GM20431 (cell line): ENCODE results near the gene CSNK1A1L.

Experiments
- in situ Hi-C: fragments of 300-500 bp; cut with MseI, MboI; formaldehyde crosslinking; loops from one replicate; pipeline ENCODE4 v1.15.0; 2020; ENCODE audit warnings: low sequenced_read_pairs; ENCODE audit not compliant: unreplicated experiment

Gene CSNK1A1L

DNA sequence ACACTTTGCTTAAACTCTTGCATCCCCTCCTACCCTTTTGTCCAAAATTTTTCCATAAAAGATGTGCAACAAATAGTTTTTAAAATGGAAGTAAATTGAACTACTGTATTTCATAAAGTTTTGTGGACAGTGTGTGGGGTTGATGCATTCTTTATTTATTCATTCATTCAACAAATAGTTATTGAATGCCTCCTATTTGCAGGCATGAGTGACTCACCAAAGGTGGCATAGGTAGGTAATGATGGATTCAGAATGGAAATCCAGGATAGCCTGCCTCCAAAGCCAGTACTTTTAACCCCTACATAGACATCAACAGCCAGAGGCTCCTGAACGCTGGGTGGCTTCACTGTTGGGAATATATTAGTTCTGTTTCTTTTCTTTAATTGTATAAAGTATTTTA, 2.4 kb upstream of the CSNK1A1L start:
- in situ Hi-C loops, result no loop called here

DNA sequence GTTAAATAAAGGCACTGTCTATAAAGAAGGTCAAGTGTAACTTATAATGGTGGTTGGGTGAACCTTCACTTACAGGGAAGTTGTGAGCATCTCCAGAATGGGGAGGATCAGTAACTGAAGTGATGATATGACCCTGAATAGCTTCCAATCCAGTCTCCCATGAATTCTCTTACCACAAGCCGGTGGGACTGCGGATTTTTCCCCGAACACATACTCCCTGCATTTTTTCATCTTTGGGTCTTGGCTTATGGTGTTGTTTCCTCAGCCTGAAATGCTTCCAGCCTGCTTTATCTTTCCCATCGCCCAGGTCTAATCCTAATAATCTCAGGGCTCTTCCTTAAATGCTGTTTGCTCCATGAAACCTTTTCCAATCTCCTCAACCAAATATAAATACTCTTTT, 2.0 kb upstream of the CSNK1A1L start:
- in situ Hi-C loops, result no loop called here

DNA sequence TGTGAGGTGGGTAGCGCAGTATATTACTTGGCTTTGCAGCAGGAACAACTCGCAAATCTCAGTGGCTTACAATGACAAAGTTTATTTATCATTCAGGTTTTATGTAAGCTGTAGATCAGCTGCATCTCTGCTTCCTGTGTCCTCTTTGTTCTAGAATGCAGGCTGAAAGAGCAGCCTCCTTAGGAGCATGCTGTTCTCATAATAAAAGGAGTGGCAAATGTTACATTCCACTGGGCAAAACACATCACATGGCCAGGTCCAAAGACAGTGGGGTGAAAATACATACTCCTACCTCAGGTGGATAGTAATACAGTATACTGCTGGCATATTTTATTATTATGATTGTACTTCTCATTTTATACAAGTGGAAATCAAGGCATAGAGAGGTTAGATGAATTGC, 1.2 kb upstream of the CSNK1A1L start:
- in situ Hi-C loops, result no loop called here

DNA sequence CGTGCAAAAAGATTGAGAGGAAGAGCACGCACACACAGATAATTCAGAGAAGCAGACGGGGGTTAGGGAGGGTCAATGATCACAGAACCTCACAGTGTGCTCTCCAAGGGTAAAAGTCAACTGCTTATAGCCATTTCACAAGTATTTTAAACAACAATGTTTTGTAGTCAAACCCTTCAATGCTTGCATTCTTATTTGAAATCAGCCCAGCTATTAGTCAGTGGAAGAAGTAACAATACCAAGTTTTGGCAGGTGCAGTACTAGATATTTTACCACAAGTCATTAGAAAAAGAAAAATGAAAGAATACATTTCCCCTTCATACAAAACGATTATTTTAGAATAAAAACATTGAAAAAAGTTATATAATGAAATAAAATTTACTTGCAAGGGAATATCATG, 2.6 kb downstream of the CSNK1A1L start:
- in situ Hi-C loops, result no loop called here

DNA sequence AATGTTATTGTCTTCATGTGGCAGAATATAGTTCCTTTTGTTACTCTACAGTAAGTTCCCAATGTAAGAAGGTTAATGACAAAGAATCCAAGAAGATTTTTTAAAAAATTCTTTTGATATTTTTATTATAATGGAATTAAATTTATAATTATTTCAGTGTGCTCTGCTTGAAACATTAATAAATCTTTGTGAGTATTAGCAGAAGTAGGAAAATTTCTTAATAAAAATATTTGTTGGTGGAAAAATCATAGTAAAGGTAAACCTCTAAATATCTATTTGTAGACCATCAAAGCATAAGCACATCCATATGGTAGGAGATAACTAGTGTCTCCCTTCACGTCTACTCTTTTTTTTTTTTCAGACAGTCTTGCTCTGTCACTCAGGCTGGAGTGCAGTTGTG, 4.3 kb downstream of the CSNK1A1L start:
- in situ Hi-C loops, result no loop called here

DNA sequence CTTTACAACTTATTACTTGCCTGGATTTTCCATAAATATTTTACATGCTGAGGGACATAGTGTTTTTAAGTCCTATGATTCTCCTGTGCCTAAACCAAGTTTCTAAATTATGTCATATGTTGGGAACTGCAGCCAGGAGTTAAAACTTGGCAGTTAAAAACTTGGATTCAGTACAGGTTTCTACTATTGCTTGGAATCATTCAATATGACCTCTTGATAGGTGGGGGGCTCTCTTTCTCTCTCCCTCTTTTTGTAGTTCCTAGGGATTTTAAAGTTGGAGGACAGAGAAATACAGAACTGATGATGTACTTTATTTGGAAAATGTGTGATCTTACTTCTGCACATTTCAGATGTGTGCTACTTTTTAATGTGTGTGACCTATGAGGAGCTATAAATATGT, 4.7 kb downstream of the CSNK1A1L start:
- in situ Hi-C loops, result no loop called here

DNA sequence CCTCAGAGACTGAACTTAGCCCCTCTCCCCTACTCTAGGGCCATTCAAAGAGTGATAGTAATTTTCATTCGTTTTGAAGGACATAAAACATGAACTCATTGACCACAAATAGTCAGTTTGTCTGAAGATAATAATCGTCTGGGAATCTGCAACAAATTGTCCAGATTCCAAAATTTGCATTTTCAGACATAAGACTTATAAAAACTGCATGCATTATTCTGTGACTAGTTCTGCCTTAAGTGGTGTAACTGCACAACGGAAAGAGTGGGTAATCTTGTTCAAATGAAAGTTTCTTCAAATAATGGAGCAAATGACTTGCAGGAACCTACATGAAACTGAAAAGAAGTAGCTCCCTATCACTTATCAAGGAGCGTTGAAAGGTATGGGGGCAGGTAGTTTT, 8.4 kb downstream of the CSNK1A1L start:
- in situ Hi-C loops, result no loop called here

DNA sequence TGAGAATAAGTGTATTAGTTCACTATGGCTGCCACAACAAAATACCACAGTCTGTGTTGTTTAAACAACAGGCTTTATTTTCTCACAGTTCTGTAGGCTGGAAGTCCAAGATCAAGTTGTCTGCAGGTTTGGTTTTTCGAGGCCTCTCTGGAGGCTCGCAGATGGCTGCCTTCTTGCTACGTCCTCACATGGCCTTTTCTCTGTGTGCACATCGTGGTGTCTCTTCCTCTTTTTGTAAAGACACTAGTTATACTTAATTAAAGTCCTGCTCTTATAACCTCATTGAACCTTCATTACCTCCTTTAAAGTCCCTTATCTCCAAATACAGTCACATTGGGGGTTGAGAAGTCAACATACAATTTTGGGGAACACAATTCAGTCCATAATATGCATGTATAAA, 10.6 kb downstream of the CSNK1A1L start:
- in situ Hi-C loops, result no loop called here

DNA sequence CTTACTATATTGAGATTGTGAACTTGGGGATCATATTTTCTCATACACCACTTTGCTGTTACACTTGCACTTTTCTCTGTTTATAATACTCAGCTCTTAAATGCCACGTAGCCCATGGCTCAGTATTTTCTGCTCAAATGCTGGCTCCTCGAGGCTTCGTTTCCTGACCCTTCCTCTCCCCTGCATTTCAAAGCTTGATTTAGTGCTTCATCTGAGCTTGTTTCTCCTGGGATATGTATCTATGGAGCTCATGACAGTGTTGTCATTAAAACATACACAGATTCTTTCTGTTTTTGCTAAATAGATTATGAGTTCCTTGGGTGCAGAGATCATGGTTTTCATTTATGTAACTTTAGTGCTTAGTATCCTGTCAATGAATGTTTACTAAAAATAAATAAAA, 11.4 kb downstream of the CSNK1A1L start:
- in situ Hi-C loops, result no loop called here

DNA sequence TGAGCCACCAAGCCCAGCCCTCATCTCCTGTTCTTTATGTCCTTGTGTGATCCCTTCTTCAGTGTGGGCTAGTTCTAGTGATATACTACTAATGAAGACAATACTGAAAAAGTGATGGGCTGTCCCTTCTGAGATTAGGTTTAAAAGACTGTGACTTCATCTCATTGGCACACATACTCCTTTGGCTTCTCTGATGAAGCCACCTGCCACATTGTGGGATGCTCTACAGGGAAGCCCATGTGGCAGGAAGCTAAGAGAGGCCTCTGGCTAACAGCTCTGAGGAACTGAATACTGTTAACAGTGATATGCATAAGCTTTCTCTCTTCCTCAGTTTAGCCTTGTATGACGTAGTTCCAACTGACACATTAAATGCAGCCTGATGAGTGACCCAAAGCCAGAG, 13.6 kb downstream of the CSNK1A1L start:
- in situ Hi-C loops, result no loop called here

DNA sequence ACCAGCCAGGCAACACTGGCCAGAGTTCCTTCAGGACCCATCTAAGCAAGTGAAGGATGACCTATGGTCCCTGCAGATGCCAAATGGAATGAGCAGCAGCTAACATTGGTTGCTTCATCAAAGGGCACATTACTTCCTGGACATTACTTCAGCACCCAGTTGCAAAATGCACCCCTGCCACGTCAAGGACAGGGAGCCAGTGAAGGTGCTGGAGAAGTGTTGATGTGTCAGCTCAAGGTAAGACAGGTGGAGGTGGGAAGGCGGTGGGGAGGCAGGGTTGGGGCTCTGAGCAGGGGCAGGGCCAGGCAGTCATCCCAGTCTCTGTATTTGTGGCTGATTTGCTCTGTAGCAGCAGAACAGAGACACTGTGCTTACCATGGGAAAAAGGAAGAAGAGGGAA, 14.6 kb downstream of the CSNK1A1L start:
- in situ Hi-C loops, result no loop called here

DNA sequence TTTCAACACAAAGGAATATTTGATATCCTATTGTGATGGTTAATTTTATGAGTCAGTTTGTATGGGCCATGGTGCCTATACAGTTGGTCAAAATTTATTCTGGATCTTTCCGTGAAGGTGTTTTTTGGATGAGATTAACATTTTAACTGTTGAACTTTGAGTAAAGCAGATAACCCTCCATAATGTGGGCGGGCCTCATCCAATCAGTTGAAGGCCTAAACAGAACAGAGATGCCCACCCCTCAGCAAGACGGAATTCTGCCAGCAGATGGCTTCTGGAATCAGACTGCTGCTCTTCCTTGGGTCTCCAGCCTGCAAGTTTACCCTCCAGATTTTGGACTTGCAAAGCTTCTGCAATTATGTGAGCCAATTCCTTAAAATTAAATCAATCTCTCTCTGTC, 16.0 kb downstream of the CSNK1A1L start:
- in situ Hi-C loops, result no loop called here

DNA sequence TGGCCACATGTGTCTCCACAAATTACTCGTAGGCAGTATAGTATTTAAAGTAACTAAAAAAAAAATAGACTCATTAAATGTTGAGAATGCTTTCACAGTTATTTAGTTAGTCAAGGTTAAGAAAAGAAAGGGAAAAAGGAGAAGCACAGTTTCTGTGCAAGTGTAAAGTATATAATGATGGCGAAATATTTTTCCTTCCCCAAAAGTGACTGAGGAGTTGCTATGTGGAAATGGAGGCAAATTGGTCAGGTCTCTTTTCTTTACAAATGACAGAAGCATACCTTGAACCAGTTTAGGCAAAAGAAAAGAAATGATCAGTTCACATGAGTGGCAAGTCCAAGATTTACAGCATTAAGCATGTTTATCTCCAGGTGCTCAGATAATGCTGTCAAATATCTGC, 18.0 kb downstream of the CSNK1A1L start:
- in situ Hi-C loops, result no loop called here

DNA sequence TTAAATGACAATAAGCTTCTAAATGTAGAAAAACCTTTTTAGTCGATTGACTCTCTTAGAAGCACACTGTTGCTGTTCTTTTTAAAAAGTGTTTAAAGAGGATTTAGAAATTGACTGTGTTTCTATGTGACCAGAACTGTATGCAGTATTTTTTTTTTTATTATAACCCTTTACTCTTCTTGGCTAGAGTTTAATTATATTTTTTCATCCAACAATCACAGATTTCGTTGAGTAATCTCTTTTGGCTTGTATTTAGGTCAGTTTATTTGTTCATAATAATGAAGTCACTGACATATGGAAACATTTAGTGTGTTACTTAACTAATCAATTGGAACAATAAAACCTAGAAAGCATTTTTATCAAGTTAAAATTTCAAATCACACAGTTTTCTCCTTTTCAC, 19.9 kb downstream of the CSNK1A1L start:
- in situ Hi-C loops, result no loop called here

DNA sequence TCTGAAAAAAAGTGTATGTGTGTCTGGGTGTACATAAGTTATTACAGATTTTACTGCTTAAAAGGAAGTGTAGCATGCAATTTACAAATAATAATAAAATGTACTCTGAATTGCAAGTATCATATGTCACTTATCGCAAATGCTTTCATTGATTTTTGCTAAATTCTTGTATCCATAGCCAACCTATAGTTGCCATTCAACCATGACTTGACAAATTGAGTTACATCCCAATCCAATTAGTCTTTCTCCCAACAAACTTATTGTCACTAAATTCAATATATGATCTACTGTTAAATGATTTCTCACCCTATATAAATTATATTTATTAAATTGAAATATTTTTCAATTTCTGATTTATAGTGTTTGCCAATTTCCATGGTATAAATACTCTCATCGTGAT, 28.6 kb downstream of the CSNK1A1L start:
- in situ Hi-C loops, result no loop called here

DNA sequence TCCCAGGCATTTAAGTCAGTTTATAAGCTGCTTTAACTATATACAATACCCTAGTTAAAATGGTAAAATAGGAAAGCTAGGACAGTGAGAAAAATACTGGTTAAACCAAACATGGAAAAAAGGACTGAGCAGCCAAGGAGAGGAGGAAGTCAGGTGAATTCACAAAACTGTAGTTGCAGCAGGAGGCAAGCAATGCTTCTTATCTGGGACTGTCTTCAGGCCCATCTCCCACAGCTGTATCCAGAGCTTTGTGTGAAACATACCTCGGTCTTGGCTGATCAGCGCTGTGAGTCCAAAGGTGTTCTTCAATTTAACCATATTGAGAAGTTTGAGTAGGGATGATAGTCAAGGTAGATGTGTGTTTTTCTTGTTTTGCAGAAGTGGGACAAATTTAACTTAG, 30.3 kb downstream of the CSNK1A1L start:
- in situ Hi-C loops, result no loop called here

DNA sequence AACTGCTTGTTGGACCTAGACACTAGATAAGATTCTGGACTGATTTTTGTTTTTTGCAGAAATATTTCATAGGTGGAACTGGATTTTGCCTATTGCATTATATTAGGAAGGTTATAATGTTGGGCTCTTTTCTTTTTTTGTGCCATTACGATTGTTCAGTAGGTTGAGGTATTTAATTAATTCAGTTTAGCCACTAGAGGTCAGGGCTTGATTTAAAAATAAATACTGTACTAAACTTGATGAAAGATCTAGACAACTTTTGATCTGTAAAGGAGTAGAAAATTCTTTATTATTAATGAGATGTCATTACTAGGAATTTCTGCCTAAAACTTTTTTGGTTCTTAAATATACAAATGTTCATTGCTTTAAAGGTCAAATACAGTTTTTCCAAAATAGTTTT, 30.8 kb downstream of the CSNK1A1L start:
- in situ Hi-C loops, result no loop called here

DNA sequence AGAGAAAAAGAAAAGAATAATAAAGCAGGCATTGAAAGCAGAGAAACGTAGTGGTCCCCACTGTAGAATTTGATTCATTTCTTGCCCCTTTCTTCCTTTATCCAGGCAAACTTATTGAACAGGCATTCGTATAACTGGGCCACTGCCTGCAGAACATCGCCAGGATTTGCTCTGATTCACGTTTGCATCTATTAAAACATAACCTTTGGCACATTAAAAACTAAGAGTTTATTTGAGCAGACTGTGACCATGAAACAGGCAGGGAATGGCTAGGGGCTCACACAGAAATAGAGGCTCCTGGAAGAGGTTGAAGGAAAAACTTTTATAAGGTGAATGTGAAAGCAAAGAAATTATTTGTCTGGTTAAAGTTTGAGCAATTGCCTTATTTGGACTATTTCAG, 33.4 kb downstream of the CSNK1A1L start:
- in situ Hi-C loops, result no loop called here

DNA sequence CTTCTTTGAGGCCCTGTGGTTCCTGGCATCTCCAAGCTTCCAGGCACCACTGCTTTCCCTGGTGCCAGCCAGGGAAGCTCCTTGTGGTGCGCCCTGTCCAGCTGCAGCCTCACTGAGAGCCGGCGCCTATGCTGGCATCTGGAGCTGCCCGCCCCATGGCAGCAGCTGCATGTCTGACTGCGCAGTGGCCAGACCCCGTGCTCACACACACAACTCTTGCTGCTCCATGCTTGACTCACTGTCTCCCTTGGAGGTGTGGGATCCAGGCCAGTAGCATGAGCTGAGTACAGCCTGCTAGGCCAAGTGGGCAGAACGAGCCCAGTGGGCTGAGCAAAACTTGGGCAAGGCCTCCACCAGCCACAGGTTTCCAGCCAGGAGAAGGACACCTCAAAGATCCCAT, 34.5 kb downstream of the CSNK1A1L start:
- in situ Hi-C loops, result no loop called here

DNA sequence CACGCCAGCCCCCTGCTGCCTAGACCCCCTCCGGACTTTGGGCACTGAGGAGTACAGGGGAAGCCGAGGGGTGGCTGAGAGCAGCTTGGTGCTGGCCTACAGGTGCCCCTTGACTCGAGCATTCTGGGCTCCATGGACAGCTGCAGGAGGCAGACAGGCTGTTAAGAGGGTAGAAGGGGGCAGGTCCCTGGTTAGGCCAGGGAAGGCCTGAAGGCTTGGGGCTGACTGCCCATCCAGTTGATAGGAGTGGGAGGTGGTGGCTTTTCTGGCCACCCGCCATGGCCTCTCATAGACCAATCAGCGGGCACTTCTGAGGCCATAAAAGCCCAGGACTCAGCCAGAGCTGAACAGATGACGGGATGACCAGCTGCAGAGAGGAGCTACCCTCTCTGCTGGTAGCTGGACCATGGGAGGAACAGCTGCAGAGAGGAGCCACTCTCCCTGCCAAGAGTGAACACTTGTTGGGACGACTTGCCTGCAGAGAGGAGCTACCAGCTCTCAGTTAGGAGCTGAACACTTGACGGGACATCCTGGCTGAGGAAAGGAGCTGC, 35.2 kb downstream of the CSNK1A1L start:
- in situ Hi-C loops, result no loop called here

DNA sequence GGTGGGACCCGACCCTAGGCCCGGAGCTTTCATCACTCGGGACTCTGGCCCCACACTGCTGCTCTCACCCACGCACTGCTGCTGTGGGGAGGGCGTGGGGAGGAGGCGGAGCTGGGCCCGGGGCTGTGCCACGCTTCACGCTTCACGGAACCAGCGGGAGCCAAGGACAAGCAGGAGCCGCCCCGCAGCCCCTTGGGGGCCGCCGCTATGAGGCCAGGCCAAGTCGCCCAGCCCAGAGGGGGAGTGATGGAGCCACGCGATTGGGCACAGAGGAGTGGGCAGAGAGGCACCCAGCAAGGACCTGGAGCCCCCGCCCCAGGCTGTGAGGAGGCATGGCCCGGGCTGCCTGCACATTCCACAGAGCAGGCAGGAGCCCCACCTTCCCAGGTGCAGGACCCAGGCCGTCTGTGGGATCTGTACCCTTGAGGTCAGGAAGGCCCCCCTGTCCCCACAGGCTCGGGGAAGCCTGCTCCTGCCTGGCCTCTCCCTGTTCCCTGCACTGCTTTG, 35.8 kb downstream of the CSNK1A1L start:
- in situ Hi-C loops, result no loop called here

DNA sequence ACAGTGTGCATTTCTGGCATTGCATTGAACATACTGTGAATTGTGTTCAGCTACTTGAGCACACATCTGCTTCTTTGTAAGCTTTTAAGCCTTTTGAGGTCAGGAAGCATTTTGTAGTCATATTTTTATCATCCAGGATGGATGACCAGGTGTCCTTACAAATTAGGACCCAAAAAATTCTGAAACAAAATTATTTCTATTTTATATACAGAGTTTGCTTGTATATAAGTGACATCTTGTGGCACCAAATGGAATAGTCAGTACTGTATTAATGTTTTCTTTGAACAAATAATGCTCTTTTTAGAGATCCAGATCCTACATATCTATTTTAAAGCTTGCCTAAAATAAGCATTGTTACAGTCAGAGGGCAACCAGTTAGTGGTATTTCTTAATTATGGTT, 36.5 kb downstream of the CSNK1A1L start:
- in situ Hi-C loops, result no loop called here

DNA sequence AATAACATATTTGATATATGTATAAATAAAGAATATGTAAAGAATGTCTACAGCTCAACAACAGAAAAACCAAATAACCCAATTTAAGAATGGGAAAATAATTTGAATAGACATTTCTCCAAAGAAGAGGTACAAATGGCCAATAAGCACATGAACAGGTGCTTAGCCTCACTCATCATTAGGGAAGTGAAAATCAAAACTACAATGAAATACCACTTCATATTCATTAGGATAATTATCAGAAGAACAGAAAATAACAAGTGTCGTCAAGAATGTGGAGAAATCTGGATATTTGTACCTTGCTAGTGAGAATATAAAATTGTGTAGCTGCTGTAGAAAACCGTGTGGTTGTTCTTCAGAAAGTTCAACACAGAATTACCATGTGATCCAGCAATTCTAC, 37.6 kb downstream of the CSNK1A1L start:
- in situ Hi-C loops, result no loop called here
